H1 (cell line): Measurements from ENCODE around the gene PINK1. TPM values are rescaled to one million over a fixed set of nuclear protein-coding genes. Genes with fewer than 3 reads are reported as not detected.

Experiments used
- ASH2L ChIP-seq: fragments of 200-600, 300-600 bp; sonication (generic); IDR thresholded peaks from one replicate; pipeline ENCODE4 v1.7.1; 2017; ENCODE audit warnings: low read length
- E2F6 ChIP-seq: IDR thresholded peaks from 2 replicates; pipeline ENCODE4 v1.6.1; 2012; ENCODE audit warnings: inconsistent platforms
- KDM1A ChIP-seq: fragments of 200-600, 300-600 bp; sonication (generic); IDR thresholded peaks from 2 replicates; pipeline ENCODE4 v1.7.1; 2016; ENCODE audit warnings: mild to moderate bottlenecking, low read length, borderline replicate concordance
- POLR2A ChIP-seq, 2 experiments: IDR thresholded peaks; 1 replicate in 1 of 2; 2 replicates in 1 of 2; pipeline ENCODE4 v1.6.1; 2011; ENCODE audit warnings: low read depth in 2 of 2, low read length in 2 of 2, mild to moderate bottlenecking in 2 of 2; ENCODE audit errors: control extremely low read depth in 1 of 2
- polyA plus RNA-seq, 7 experiments: library from polyadenylated mRNA; depleted of rRNA in 3 of 7; stranded (reverse) in 5 of 7; unstranded in 2 of 7; fragments of >200 nt in 5 of 7; fragments of 200-250 nt in 2 of 7; gene quantifications; 1 replicate in 5 of 7; 2 replicates in 1 of 7; 4 replicates in 1 of 7; pipeline versions ENCODE4 v1.2.1 to v1.2.3, GENCODE V29; 2011 to 2013; ENCODE audit warnings: missing spikeins in 2 of 7, mixed read lengths in 2 of 7
- total RNA-seq: library from RNA; stranded (reverse); fragmentation: NEBNext Ultra II Directional; extraction: Animal tissue kit (Norgen Biotek cat#: 25700); gene quantifications from 2 replicates; pipeline ENCODE4 v1.2.1, GENCODE V29; 2021

Gene PINK1
- total and polyA plus RNA-seq, 2 of the 8 experiments (the other 6 are each of a cell fraction or from before 2014, with no cell fraction given), result 16.1 to 19.3 TPM

DNA sequence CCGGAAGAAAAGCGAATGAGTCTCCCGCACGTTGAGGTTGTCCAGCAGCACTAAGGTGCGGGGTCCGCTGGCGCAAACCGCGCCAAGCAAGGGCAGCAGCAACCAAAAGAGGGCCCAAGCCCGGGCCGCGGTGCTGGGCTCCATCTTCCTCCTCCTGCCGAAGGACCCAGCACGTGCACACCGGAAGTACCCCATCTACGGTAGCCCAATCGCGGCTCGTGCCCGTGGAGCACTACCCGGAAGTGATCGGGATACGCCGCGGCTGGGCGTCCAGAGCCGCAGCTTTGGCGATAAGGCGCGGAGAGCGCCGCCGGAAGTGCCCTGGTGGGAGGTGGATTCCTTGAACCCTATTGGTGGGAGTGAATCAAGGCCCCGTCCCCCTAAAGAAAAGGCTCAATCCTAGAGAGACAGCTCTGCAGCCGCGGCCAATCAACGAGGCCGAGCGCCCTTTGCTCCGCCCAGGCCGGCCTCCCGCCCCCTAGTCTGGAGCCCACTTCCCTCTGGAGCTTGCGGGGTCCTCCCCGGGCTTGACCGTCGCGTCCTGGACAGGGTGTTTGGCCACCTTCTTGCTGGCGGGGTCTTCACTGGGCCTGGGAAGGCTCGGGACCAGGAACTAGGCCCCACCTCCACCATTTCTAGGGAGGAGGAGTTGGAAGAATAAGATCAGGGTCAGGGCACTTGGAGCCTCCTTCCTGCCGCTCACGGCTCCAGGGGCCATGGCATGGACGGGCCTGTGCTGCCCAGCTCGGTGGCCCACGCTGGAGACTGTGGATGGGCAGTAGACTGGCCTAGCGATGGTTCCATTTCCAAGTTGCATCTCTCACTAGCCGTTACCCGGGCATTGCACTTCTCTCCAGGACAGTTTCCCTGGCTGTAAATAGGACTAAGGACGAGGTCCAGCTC lies 28.2 kb downstream of the PINK1 start, which contains the start of gene DDOST (continued):
- TF ChIP-seq KDM1A (no peak), E2F6 (peak; percentile 31; the same call in 1 of the 2 replicates), ASH2L (no peak), POLR2A (IDR thresholded peaks at IDR 0.05; ENCODE audit: control extremely low read depth in 1 of 2, low read depth in 2 of 2, low read length in 2 of 2) (peak in 1 of 2 experiments; percentile 86; a peak in 2 of 3 replicates)
- TF ChIP-seq, all 59 proteins: peak for 21
